Caco-2 (cell line): Measurements from ENCODE around the gene D2HGDH. TPM values are rescaled to one million over a fixed set of nuclear protein-coding genes. Genes with fewer than 3 reads are reported as not detected.
A peak's percentile ranks its signal among the peaks of the same experiment; 100 is the strongest.

Source experiments
- BruUV-seq: library from RNA; stranded (reverse); fragments of 400-500 nt; replicated peaks from 2 replicates; lab custom pipeline; 2021; lab: Mats Ljungman, UMichigan
- CTCF ChIA-PET: fragments of 300-600 bp; sonication (Branson Sonifier 250); formaldehyde crosslinking; loops from one replicate; lab custom pipeline; 2022; ENCODE audit warnings: antibody characterized with exemption; lab: Charles Lee
- POLR2A ChIA-PET: fragments of 300-600 bp; sonication (Branson Sonifier 250); formaldehyde crosslinking; loops from one replicate; lab custom pipeline; 2022; ENCODE audit warnings: antibody characterized with exemption; lab: Charles Lee
- DNase-seq, 2 experiments: peaks; one replicate each; pipeline versions ENCODE4 v3.0.0 to v3.0.0-alpha.2; 2020 to 2022
- H3K27me3 ChIP-seq: replicated peaks from 2 replicates; pipeline ENCODE4 v1.6.0; 2011; ENCODE audit warnings: low read length; ENCODE audit not compliant: control insufficient read depth, insufficient read depth
- H3K36me3 ChIP-seq: 2 replicates; pipeline ENCODE4 v1.5.1; 2011; ENCODE audit warnings: low read length; ENCODE audit not compliant: control insufficient read depth, insufficient read depth
- H3K4me1 ChIP-seq: fragments of 250-450 bp; sonication (Bioruptor Pico); 2 replicates; pipeline ENCODE4 v1.5.1; 2020; ENCODE audit warnings: mild to moderate bottlenecking
- H3K4me3 ChIP-seq: 2 replicates; pipeline ENCODE4 v1.5.1; 2011; ENCODE audit warnings: low read depth, mild to moderate bottlenecking, control low read depth, low read length
- H3K9me3 ChIP-seq: fragments of 250-450 bp; sonication (Bioruptor Pico); 2 replicates; pipeline ENCODE4 v1.5.1; 2020; ENCODE audit warnings: mild to moderate bottlenecking, moderate library complexity
- H3K27ac Mint-ChIP-seq: one replicate; pipeline ENCODE4 v1.8.0; 2022; ENCODE audit warnings: mixed read lengths; ENCODE audit not compliant: unreplicated experiment
- H3K27me3 Mint-ChIP-seq: one replicate; pipeline ENCODE4 v1.8.0; 2022; ENCODE audit warnings: mixed read lengths; ENCODE audit not compliant: insufficient read depth, unreplicated experiment
- H3K36me3 Mint-ChIP-seq: one replicate; pipeline ENCODE4 v1.8.0; 2022; ENCODE audit warnings: mild to moderate bottlenecking, mixed read lengths; ENCODE audit not compliant: insufficient read depth, unreplicated experiment
- H3K4me1 Mint-ChIP-seq: one replicate; pipeline ENCODE4 v1.8.0; 2022; ENCODE audit warnings: low read depth, mixed read lengths; ENCODE audit not compliant: unreplicated experiment
- H3K4me3 Mint-ChIP-seq: one replicate; pipeline ENCODE4 v1.8.0; 2022; ENCODE audit warnings: mild to moderate bottlenecking, moderate library complexity, mixed read lengths; ENCODE audit not compliant: unreplicated experiment
- H3K9me3 Mint-ChIP-seq: one replicate; pipeline ENCODE4 v1.8.0; 2022; ENCODE audit warnings: mixed read lengths; ENCODE audit not compliant: unreplicated experiment
- CTCF ChIP-seq, 2 experiments: fragments of 200-600 bp in 1 of 2; IDR thresholded peaks; 1 replicate in 1 of 2; 2 replicates in 1 of 2; pipeline versions ENCODE4 v1.5.1 to v1.8.0; 2011 to 2022; ENCODE audit warnings: antibody characterized with exemption in 1 of 2, control low read depth in 1 of 2, inconsistent platforms in 1 of 2, low read depth in 1 of 2, low read length in 1 of 2, mild to moderate bottlenecking in 1 of 2, moderate library complexity in 1 of 2; ENCODE audit not compliant: insufficient read depth in 1 of 2, severe bottlenecking in 1 of 2, unreplicated experiment in 1 of 2
- intact Hi-C: fragments of 100-400 bp; cut with micrococcal nuclease; formaldehyde crosslinking; loops from one replicate; pipeline ENCODE4 v1.10.0; 2022; ENCODE audit not compliant: unreplicated experiment
- total RNA-seq: library from RNA; stranded (reverse); gene quantifications from 2 replicates; pipeline ENCODE4 v1.2.3, GENCODE V29; 2022

D2HGDH gene
- total RNA-seq, 1 experiment from 2014 or later = 35.4 TPM

DNA sequence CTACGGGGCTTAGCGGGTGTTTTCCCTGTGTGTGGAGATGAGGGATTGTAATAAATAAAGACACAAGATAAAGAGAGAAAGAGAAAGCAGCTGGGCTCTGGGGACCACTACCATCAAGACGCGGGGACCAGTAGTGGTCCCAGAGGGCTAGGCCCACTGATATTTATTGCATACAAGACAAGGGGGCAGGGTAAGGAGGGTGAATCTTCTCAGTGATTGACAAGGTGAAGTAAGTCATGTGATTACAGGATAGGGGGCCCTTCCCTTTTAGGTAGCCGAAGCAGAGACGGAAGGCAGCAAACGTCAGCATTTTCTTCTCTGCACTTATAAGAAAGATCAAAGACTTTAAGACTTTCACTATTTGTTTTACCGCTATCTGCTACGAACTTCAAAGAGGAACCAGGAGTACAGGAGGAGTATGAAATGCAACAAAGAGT, 37.7 kb downstream of the D2HGDH start:
- intact Hi-C loops = no loop called here
- ChIA-PET CTCF (interaction anchor here (1.0 kb wide), 2 partner anchors 16 to 18 kb away, joined by 3 read pairs; no protein-coding TSS in a partner anchor), POLR2A (no interaction called here)
- H3K9me3 ChIP-seq = no peaks in the 10 kb centered on the region
- peak; percentile 29 to 50 for DNase-seq
- peak overlapping the region; percentile 5 for H3K4me3 Mint-ChIP-seq
- no TSS peak for BruUV-seq
- H3K36me3 ChIP-seq = no peaks in the 10 kb centered on the region
- no peak for TF ChIP-seq CTCF (IDR thresholded peaks at IDR 0.05; ENCODE audit: insufficient read depth in 1 of 2, low read depth in 1 of 2, low read length in 1 of 2, severe bottlenecking in 1 of 2, unreplicated experiment in 1 of 2)
- peak overlapping the region; percentile 81 for H3K27ac Mint-ChIP-seq
- no peaks in the 10 kb centered on the region for H3K9me3 Mint-ChIP-seq
- no peak overlapping the region for H3K4me3 ChIP-seq
- peaks cover 42% of the 10 kb centered on the region for H3K4me1 ChIP-seq
- H3K36me3 Mint-ChIP-seq = peaks cover 12% of the 10 kb centered on the region
- H3K27me3 Mint-ChIP-seq = no peaks in the 10 kb centered on the region
- H3K27me3 ChIP-seq = no peaks in the 10 kb centered on the region
- H3K4me1 Mint-ChIP-seq = peaks cover 10% of the 10 kb centered on the region

GRCh38 chr2:241773511-241774418, 39.3 kb downstream of the D2HGDH start:
- H3K4me3 ChIP-seq = no peak overlapping the region
- intact Hi-C loops = no loop called here
- H3K36me3 ChIP-seq = no peaks in the 10 kb centered on the region
- CTCF ChIA-PET = interaction anchor here (0.8 kb wide), 1 partner anchor 14 kb away, joined by 3 read pairs; no protein-coding TSS in a partner anchor
- H3K4me1 ChIP-seq = peaks cover 53% of the 10 kb centered on the region
- H3K4me3 Mint-ChIP-seq = no peak overlapping the region
- H3K27ac Mint-ChIP-seq = no peak overlapping the region
- POLR2A ChIA-PET = no interaction called here
- H3K27me3 ChIP-seq = no peaks in the 10 kb centered on the region
- no peak for DNase-seq
- BruUV-seq = no TSS peak
- H3K9me3 ChIP-seq = no peaks in the 10 kb centered on the region
- H3K9me3 Mint-ChIP-seq = no peaks in the 10 kb centered on the region
- H3K4me1 Mint-ChIP-seq = peaks cover 10% of the 10 kb centered on the region
- H3K36me3 Mint-ChIP-seq = peaks cover 12% of the 10 kb centered on the region
- no peaks in the 10 kb centered on the region for H3K27me3 Mint-ChIP-seq
- no peak for TF ChIP-seq CTCF (IDR thresholded peaks at IDR 0.05; ENCODE audit: insufficient read depth in 1 of 2, low read depth in 1 of 2, low read length in 1 of 2, severe bottlenecking in 1 of 2, unreplicated experiment in 1 of 2)

DNA sequence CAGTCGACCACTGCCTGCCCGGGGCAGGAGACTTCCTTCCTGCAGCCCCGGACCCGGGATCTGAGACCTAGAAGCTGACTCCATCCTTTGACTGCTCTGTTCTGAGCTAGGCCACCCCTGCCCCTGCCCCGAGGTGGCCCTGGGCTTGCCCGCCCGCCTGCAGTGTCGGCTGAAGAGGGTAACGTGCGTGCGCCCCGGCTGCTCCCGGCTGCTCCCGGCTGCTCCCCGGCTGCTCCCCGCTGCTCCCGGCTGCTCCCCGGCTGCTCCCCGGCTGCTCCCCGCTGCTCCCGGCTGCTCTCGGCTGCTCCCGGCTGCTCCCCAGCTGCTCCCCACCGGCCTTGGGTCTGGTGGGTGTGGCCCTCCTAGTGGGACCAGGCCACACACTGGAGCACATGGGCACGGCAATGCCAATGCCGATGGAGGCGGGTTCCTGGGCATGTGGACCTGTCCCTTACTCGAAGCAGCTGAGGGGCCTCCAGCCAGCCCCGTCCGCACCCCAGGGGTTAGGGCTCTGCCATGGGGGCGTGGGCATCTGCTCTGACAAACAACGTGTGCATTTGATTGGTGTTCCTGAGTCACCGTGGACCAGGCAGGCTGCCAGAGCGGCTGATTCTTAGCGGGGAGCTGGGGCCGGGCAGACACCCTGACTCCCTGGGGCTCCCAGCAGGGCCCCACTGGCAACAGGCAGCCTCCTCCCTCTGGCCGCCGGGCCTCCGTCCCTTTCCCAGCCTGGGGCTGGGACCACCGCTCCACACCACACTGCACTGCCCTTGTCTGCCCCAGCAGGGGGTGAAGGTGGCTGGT, 40.2 kb downstream of the D2HGDH start:
- DNase-seq = no peak
- POLR2A ChIA-PET = no interaction called here
- Mint-ChIP-seq H3K9me3 (no peaks in the 10 kb centered on the region), H3K4me1 (peaks cover 10% of the 10 kb centered on the region), H3K27me3 (no peaks in the 10 kb centered on the region), H3K36me3 (peaks cover 12% of the 10 kb centered on the region), H3K4me3 (no peak overlapping the region), H3K27ac (peak overlapping the region; percentile 61)
- intact Hi-C loops = no loop called here
- H3K9me3 ChIP-seq = no peaks in the 10 kb centered on the region
- H3K27me3 ChIP-seq = no peaks in the 10 kb centered on the region
- no peaks in the 10 kb centered on the region for H3K36me3 ChIP-seq
- CTCF ChIA-PET = interaction anchor here (0.8 kb wide), 1 partner anchor 13 kb away, joined by 3 read pairs; no protein-coding TSS in a partner anchor
- H3K4me1 ChIP-seq = peaks cover 53% of the 10 kb centered on the region
- no peak for TF ChIP-seq CTCF (IDR thresholded peaks at IDR 0.05; ENCODE audit: insufficient read depth in 1 of 2, low read depth in 1 of 2, low read length in 1 of 2, severe bottlenecking in 1 of 2, unreplicated experiment in 1 of 2)
- no peak overlapping the region for H3K4me3 ChIP-seq
- BruUV-seq = no TSS peak
